HG02852 (cell line): ENCODE measurements around the gene IGF2.

Experiments
- ATAC-seq: cut with Tn5 transposase; IDR thresholded peaks from one replicate; pipeline ENCODE4 v1.9.1; 2021; ENCODE audit warnings: mild to moderate bottlenecking, moderate library complexity; ENCODE audit not compliant: unreplicated experiment

Gene IGF2

GRCh38 chr11:2137202-2138067 lies 1.8 kb downstream of the IGF2 start:
- ATAC-seq = no peak

GRCh38 chr11:2136952-2137201 lies 2.3 kb downstream of the IGF2 start:
- no peak for ATAC-seq

- ATAC-seq = no peak
Measured at GRCh38 chr11:2136209-2136951, 2.8 kb downstream of the IGF2 start.

- no peak for ATAC-seq
Measured at GRCh38 chr11:2135648-2136201, 3.5 kb downstream of the IGF2 start.

- no peak for ATAC-seq
Measured at GRCh38 chr11:2135018-2135569, 4.1 kb downstream of the IGF2 start.

GRCh38 chr11:2134022-2135010 lies 4.9 kb downstream of the IGF2 start:
- ATAC-seq = no peak

GRCh38 chr11:2133241-2134021 lies 5.8 kb downstream of the IGF2 start:
- no peak for ATAC-seq

- no peak for ATAC-seq
Measured at GRCh38 chr11:2132874-2133240, 6.3 kb downstream of the IGF2 start.

GRCh38 chr11:2132246-2132645 lies 6.9 kb downstream of the IGF2 start:
- ATAC-seq = no peak

- ATAC-seq = no peak
Measured at GRCh38 chr11:2131371-2132236, 7.6 kb downstream of the IGF2 start.

- ATAC-seq = no peak
Measured at GRCh38 chr11:2130881-2131352, 8.3 kb downstream of the IGF2 start.

- ATAC-seq = no peak
Measured at GRCh38 chr11:2129699-2130366, 9.4 kb downstream of the IGF2 start.

GRCh38 chr11:2129308-2129698 lies 9.9 kb downstream of the IGF2 start:
- no peak for ATAC-seq

- no peak for ATAC-seq
Measured at GRCh38 chr11:2128511-2129307, 10.5 kb downstream of the IGF2 start.

- ATAC-seq = no peak
Measured at GRCh38 chr11:2128130-2128510, 11.1 kb downstream of the IGF2 start.

GRCh38 chr11:2127482-2128129 lies 11.6 kb downstream of the IGF2 start:
- no peak for ATAC-seq

GRCh38 chr11:2126520-2127085 lies 12.6 kb downstream of the IGF2 start:
- no peak for ATAC-seq
